Caco-2 (cell line): ENCODE data around the gene CAND1. TPM values are rescaled to one million over a fixed set of nuclear protein-coding genes. Genes with fewer than 3 reads are reported as not detected.

Source experiments
- BruUV-seq: library from RNA; stranded (reverse); fragments of 400-500 nt; replicated peaks from 2 replicates; lab custom pipeline; 2021; lab: Mats Ljungman, UMichigan
- CTCF ChIA-PET: fragments of 300-600 bp; sonication (Branson Sonifier 250); formaldehyde crosslinking; loops from one replicate; lab custom pipeline; 2022; ENCODE audit warnings: antibody characterized with exemption; lab: Charles Lee
- POLR2A ChIA-PET: fragments of 300-600 bp; sonication (Branson Sonifier 250); formaldehyde crosslinking; loops from one replicate; lab custom pipeline; 2022; ENCODE audit warnings: antibody characterized with exemption; lab: Charles Lee
- DNase-seq, 2 experiments: peaks; one replicate each; pipeline versions ENCODE4 v3.0.0 to v3.0.0-alpha.2; 2020 to 2022
- H3K27me3 ChIP-seq: replicated peaks from 2 replicates; pipeline ENCODE4 v1.6.0; 2011; ENCODE audit warnings: low read length; ENCODE audit not compliant: control insufficient read depth, insufficient read depth
- H3K36me3 ChIP-seq: 2 replicates; pipeline ENCODE4 v1.5.1; 2011; ENCODE audit warnings: low read length; ENCODE audit not compliant: control insufficient read depth, insufficient read depth
- H3K4me1 ChIP-seq: fragments of 250-450 bp; sonication (Bioruptor Pico); 2 replicates; pipeline ENCODE4 v1.5.1; 2020; ENCODE audit warnings: mild to moderate bottlenecking
- H3K4me3 ChIP-seq: 2 replicates; pipeline ENCODE4 v1.5.1; 2011; ENCODE audit warnings: low read depth, mild to moderate bottlenecking, control low read depth, low read length
- H3K9me3 ChIP-seq: fragments of 250-450 bp; sonication (Bioruptor Pico); 2 replicates; pipeline ENCODE4 v1.5.1; 2020; ENCODE audit warnings: mild to moderate bottlenecking, moderate library complexity
- H3K27ac Mint-ChIP-seq: one replicate; pipeline ENCODE4 v1.8.0; 2022; ENCODE audit warnings: mixed read lengths; ENCODE audit not compliant: unreplicated experiment
- H3K27me3 Mint-ChIP-seq: one replicate; pipeline ENCODE4 v1.8.0; 2022; ENCODE audit warnings: mixed read lengths; ENCODE audit not compliant: insufficient read depth, unreplicated experiment
- H3K36me3 Mint-ChIP-seq: one replicate; pipeline ENCODE4 v1.8.0; 2022; ENCODE audit warnings: mild to moderate bottlenecking, mixed read lengths; ENCODE audit not compliant: insufficient read depth, unreplicated experiment
- H3K4me1 Mint-ChIP-seq: one replicate; pipeline ENCODE4 v1.8.0; 2022; ENCODE audit warnings: low read depth, mixed read lengths; ENCODE audit not compliant: unreplicated experiment
- H3K4me3 Mint-ChIP-seq: one replicate; pipeline ENCODE4 v1.8.0; 2022; ENCODE audit warnings: mild to moderate bottlenecking, moderate library complexity, mixed read lengths; ENCODE audit not compliant: unreplicated experiment
- H3K9me3 Mint-ChIP-seq: one replicate; pipeline ENCODE4 v1.8.0; 2022; ENCODE audit warnings: mixed read lengths; ENCODE audit not compliant: unreplicated experiment
- CTCF ChIP-seq, 2 experiments: fragments of 200-600 bp in 1 of 2; IDR thresholded peaks; 1 replicate in 1 of 2; 2 replicates in 1 of 2; pipeline versions ENCODE4 v1.5.1 to v1.8.0; 2011 to 2022; ENCODE audit warnings: antibody characterized with exemption in 1 of 2, control low read depth in 1 of 2, inconsistent platforms in 1 of 2, low read depth in 1 of 2, low read length in 1 of 2, mild to moderate bottlenecking in 1 of 2, moderate library complexity in 1 of 2; ENCODE audit not compliant: insufficient read depth in 1 of 2, severe bottlenecking in 1 of 2, unreplicated experiment in 1 of 2
- intact Hi-C: fragments of 100-400 bp; cut with micrococcal nuclease; formaldehyde crosslinking; loops from one replicate; pipeline ENCODE4 v1.10.0; 2022; ENCODE audit not compliant: unreplicated experiment
- total RNA-seq: library from RNA; stranded (reverse); gene quantifications from 2 replicates; pipeline ENCODE4 v1.2.3, GENCODE V29; 2022

The CAND1 gene
- total RNA-seq, 1 experiment from 2014 or later: 148 TPM

GRCh38 chr12:67263471-67263870 is 5.7 kb upstream of the CAND1 start:
- intact Hi-C loops: no loop called here
- CTCF ChIA-PET: no interaction called here

GRCh38 chr12:67268335-67268895 is 743 bp upstream of the CAND1 start:
- H3K27ac Mint-ChIP-seq: peak overlapping the region; percentile 96
- H3K27me3 Mint-ChIP-seq: no peaks in the 10 kb centered on the region
- peak overlapping the region; percentile 83 for H3K4me3 Mint-ChIP-seq
- Histone ChIP-seq H3K4me3 (peak overlapping the region; percentile 78), H3K36me3 (no peaks in the 10 kb centered on the region), H3K9me3 (no peaks in the 10 kb centered on the region), H3K4me1 (no peaks in the 10 kb centered on the region), H3K27me3 (no peaks in the 10 kb centered on the region)
- H3K4me1 Mint-ChIP-seq: peaks cover 6% of the 10 kb centered on the region
- peaks cover 31% of the 10 kb centered on the region for H3K36me3 Mint-ChIP-seq
- no peaks in the 10 kb centered on the region for H3K9me3 Mint-ChIP-seq
- ChIA-PET POLR2A (interaction anchor here (0.5 to 1.4 kb wide), 7 partner anchors 14 to 1342 kb away, joined by 3 to 6 read pairs (median 4); partner anchors contain the start of gene HELB), CTCF (interaction anchor here (0.8 to 1.1 kb wide), 2 partner anchors 10 to 675 kb away, joined by 6 read pairs; no protein-coding TSS in a partner anchor)
- TF ChIP-seq CTCF (IDR thresholded peaks at IDR 0.05; ENCODE audit: insufficient read depth in 1 of 2, low read depth in 1 of 2, low read length in 1 of 2, severe bottlenecking in 1 of 2, unreplicated experiment in 1 of 2): no peak
- intact Hi-C loops: no loop called here
- BruUV-seq: TSS peak; percentile 92
- DNase-seq: peak; percentile 92 to 95

More at GRCh38 chr12:67263471-67263870, 5.7 kb upstream of the CAND1 start:
- Mint-ChIP-seq H3K9me3 (no peaks in the 10 kb centered on the region), H3K4me1 (no peaks in the 10 kb centered on the region), H3K36me3 (peaks cover 3% of the 10 kb centered on the region), H3K4me3 (no peak overlapping the region), H3K27ac (no peak overlapping the region), H3K27me3 (no peaks in the 10 kb centered on the region)
- TF ChIP-seq CTCF (IDR thresholded peaks at IDR 0.05; ENCODE audit: insufficient read depth in 1 of 2, low read depth in 1 of 2, low read length in 1 of 2, severe bottlenecking in 1 of 2, unreplicated experiment in 1 of 2): no peak
- Histone ChIP-seq H3K27me3 (no peaks in the 10 kb centered on the region), H3K4me3 (no peak overlapping the region), H3K4me1 (no peaks in the 10 kb centered on the region), H3K9me3 (no peaks in the 10 kb centered on the region), H3K36me3 (no peaks in the 10 kb centered on the region)
- POLR2A ChIA-PET: no interaction called here
- BruUV-seq: no TSS peak
- no peak for DNase-seq

GRCh38 chr12:67269633-67270573 is 745 bp downstream of the CAND1 start:
- no TSS peak for BruUV-seq
- no peak for TF ChIP-seq CTCF (IDR thresholded peaks at IDR 0.05; ENCODE audit: insufficient read depth in 1 of 2, low read depth in 1 of 2, low read length in 1 of 2, severe bottlenecking in 1 of 2, unreplicated experiment in 1 of 2)
- Histone ChIP-seq H3K4me1 (no peaks in the 10 kb centered on the region), H3K9me3 (no peaks in the 10 kb centered on the region), H3K36me3 (no peaks in the 10 kb centered on the region), H3K27me3 (no peaks in the 10 kb centered on the region), H3K4me3 (peak overlapping the region; percentile 78)
- ChIA-PET CTCF (interaction anchor here (1.1 kb wide), 1 partner anchor 673 kb away, joined by 6 read pairs; no protein-coding TSS in a partner anchor), POLR2A (interaction anchor here (0.8 to 1.4 kb wide), 4 partner anchors 14 to 1340 kb away, joined by 3 to 4 read pairs (median 4); no protein-coding TSS in a partner anchor)
- Mint-ChIP-seq H3K27ac (peak overlapping the region; percentile 96), H3K4me3 (peak overlapping the region; percentile 83), H3K27me3 (no peaks in the 10 kb centered on the region), H3K4me1 (peaks cover 6% of the 10 kb centered on the region), H3K36me3 (peaks cover 44% of the 10 kb centered on the region), H3K9me3 (no peaks in the 10 kb centered on the region)
- intact Hi-C loops: loop anchor here (1.0 kb wide), 1 partner anchor 29 kb away; no protein-coding TSS in a partner anchor
- DNase-seq: peak in 1 of 2 experiments; percentile 61
